Measurements from ENCODE around the gene ATP2A2.

DNA sequence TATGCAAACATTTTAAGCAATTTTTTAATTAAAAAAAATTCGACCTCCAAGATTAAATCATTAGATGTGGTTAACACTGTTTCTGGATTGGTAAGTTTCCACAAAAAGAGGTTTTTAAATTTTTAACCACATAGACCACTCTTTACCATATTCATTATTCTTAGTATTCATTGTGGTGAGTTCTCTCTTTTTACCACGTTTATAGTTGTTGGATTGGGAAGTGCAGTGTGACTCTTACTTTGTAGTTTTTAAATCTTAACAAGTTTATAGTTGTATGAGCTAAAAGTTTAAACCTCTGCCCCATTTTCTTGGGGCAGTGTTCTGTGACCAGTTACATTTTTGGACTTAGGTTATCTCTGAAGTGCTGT lies 8.6 kb downstream of the ATP2A2 start:
- no peak for TF ChIP-seq CTCF (IDR thresholded peaks at IDR 0.05)
- no peak for TF ChIP-seq POLR2A (IDR thresholded peaks at IDR 0.05; ENCODE audit: low read depth)
